Right renal cortex interstitium (tissue), 3 donors: ENCODE data around the gene CIAPIN1. TPM values are rescaled to one million over a fixed set of nuclear protein-coding genes. Genes with fewer than 3 reads are reported as not detected.
"Not testable (repeated sequence)": the region's sequence is repeated elsewhere in the genome, so short reads cannot be mapped to it uniquely, and the experiment has no call there.

Experiments used
- DNase-seq, 3 donors: peaks; one replicate each; pipeline ENCODE4 v3.0.0-alpha.2; 2013; ENCODE audit warnings: low read depth in 3 of 3, low spot score in 2 of 3
- polyA plus RNA-seq, 3 donors: library from polyadenylated mRNA; unstranded; fragments of 120-200 nt; gene quantifications; one replicate each; pipeline ENCODE4 v1.2.1, GENCODE V29; 2013; ENCODE audit not compliant: insufficient read length in 3 of 3

Gene CIAPIN1
- polyA plus RNA-seq, 3 donors = 96.5 to 105 (median 103) TPM

DNA sequence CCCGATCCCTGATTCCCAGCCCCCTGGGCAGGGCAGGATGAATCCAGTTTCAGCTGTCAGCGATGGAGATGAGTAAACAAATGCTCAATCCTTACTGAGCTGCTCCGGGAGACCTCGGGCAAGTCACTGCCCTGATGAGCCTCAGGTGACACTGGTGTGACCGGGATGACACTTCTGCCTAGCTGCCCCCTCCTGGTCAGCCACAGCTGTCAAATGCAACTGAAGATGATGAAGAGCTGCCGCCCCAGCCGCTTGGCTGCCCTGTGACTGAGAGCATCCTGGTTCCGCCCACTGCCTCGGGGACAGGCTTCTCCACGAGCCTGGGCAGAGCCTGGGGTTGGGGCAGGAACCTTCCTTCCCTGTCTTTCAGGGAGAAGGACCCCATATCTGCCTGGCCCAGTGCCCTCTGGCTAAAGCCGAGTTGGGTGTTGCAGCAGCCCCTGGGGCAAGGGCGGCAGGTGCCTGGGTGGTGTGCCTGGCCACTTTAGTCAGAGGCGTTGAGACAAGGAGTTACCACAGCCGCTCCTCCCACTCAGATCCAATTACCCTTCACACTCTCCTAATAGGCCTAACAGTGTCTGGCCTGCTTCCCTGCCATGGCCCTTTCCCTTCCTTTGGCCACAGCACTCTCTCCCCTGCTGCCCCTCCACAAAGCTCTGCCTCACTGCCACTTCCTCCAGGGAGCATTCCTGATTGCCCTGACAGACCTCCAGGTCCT is 37.2 kb downstream of the CIAPIN1 start:
- no peak for DNase-seq

DNA sequence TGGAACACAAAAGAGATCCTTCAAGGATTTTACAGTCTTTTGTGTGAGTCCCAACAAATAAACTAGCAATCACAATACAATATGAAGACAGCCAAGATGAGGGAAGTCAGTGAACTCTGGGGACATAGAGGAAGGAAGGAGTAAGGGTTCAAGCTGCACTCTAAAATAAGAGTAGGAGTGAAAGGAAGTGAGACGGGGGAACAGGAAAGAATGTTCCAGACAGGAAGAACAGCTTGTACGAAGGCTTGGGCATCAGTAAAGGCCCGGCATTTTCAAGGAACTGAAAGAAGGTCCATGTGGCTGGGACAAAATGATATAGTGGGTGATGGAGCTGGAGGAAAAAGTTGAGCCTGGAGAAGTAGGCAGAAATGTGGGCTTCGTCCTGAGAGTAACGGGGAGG is 38.1 kb downstream of the CIAPIN1 start:
- DNase-seq = no peak

DNA sequence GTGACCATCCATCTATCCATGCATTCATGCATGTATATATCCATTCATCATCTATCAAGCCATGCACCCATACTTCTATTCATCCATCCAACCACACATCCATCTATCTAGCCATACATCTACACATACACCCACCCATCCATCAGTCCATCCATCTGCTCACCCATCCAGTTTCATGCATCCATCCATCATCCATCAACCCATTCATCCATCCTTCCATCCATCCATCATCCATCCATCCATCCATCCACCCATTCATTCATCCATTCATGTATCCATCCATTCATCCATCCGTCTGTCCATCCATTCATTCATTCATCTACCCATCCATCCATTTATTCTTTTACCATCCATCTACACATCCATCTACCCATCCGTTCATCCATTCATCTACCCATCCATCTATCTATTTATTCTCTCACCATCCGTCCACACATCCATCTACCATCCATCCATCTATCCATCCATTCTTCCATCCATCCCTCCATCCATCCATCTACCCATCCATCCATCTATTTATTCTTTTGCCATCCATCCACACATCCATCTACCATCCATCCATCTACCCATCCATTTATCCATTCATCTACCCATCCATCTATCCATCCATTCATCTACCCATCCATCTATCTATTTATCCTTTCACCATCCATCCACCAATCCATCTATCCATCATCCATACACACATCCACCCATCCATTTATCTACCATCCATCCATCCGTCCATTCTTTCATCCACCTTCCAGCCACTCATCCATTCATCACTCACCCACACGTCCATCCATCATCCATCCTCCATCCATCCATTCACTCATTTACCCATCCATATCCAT is 39.4 kb downstream of the CIAPIN1 start:
- DNase-seq = no peak

DNA sequence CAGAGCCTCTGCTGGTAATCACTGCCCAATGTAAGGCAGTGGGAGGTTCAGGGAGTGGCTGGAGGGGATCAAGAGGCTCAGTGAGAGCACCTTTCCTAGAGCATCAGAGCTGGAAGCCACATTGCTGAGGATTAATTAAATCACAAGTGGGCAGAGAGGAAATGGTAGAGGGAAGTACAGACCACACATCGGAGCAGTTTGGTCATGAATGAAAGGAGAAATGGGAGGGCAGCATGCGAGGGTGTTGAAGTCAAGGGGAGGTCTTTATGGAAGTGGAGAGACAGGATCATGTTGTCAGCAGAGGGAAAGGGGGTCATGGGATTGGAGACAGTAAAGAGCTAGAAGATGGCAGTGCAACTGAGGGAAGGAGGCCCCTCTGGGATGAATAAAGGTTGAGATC is 40.3 kb downstream of the CIAPIN1 start:
- no peak for DNase-seq

DNA sequence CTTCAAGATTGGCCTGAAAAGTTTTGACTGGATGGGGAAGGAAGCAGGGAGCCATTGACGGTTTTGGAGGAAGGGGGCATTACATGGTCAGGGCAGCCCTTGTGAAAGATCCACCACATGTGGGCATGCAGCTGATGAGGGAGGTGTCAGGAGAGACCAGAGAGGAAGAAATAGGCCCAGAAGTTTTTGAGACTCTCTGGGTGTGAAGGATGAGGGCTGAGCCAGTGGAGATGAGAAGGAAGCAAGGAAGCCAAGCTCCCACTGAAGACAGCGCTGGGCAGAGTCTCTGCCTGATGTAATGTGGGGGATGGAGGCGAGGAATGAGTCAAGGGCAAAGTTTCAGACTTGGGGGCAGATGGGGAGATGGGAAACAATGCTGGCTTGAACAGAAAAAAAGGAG is 42.1 kb downstream of the CIAPIN1 start:
- DNase-seq = no peak

DNA sequence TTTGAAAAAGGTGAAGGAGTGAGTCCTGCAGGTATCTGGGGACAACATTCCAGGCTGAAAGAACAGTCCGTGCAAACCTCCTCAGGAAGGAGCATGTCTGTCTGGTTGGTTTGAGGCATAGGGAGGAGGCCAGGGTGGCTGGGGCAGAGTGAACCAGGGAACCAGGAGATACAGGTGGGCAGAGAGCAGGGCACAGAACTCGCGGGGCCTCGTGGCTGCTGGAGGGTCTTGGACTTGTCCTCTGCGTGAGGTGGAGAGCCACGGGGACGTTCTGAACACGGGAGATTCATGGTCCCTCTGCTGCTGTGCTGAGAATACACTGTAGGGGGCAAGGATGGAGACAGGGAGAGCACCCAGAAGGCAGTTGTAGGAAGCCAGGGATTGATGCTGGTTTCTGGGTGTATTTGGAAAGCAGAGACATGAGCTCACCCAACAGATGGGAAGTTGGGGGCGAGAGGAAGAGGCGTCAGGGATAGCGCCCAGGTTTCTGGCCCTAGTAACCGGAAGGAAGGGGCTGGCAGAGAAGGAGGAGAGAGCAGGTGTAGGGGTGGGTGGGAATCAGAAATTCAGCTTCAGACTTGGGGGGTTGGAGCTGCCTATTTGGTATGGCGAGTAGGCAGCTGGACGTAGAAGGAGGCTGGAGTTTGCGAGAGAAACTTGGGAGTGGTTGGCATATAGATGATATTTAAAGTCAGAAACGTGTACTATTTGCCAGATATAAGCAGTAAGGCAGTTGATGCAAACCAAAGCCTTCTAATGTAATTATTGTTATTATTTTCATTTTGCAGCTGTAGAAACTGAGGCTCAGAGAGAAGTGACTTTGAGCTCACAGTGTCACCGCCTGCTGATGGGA is 43.0 kb downstream of the CIAPIN1 start, which contains the start of gene CCL17:
CCL17 (plus strand) TSS at position 803 of the 853 bp plus-strand sequence. CDS start 9,166 bp downstream, outside the sequence.
- DNase-seq = no peak

DNA sequence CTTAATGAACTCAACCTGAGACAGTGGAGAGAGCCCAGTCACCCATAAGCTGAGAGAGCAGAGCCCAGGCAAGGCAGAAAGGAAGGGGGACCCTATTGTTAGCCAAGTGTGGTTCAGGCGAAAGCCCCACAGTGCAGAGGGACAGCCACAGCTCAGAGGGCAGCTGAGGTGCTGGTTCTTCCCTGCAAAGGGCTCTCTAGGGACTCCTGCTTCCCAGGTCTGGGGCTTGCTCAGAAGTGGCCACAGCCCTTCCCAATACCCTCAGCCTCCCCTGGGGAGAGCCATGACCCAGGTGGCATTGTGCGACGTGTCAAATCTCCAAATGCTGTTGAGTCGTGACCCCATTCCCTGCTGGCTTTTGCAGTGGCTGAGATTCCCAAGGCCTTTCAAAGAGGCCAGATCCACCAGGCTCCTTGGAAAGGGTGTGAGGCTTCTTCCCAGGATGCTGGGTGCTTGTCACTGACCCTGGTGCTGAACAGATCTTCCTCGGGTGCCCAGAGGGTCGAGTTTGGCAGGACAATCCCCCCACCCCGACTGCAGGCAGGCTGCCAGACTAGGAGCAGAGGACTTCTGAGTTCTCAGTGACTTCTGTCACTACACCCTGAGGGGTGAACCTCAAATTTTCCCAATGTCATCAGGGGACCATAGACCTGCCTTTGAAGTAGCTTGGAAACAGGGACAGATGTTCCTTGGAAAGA is 45.1 kb downstream of the CIAPIN1 start:
- DNase-seq = no peak

DNA sequence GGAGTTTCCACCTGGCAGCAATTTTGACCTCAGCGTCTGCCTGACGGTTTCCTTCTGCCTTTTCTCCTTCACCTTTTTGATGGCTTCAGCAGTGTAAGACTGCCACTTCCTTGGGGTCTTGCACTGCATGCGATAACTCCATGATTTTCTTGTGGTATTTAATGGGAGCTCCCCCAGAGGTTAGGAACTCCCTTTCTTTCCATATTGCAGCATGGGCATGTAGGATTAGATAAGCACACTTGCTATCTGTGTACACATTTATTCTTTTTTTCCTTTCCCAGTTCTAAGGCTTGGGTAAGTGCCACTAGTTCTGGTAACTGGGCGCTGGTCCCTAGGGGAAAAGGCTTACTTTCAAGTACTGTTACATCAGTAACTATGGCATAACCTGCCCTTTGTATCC is 49.7 kb downstream of the CIAPIN1 start:
- not testable (repeated sequence) for DNase-seq

DNA sequence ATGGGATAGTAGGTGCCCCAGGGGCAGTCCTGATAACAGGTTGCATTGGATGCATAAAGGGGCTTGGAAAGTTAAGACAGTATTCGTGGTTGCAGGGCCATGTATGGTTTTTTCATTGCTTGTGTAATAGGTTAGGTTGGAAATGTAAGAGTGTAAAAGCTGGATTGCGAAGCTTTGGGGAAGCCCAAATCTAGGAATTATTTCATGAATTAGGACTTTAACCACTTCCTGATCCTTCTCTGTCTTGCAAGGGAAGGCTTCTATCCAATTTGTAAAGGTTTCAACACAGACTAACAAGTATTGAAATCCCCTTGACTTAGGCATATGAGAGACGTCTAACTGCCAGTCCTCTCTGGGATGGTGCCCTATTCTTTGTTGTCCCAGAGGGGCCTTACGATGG is 50.4 kb downstream of the CIAPIN1 start:
- DNase-seq = no peak

DNA sequence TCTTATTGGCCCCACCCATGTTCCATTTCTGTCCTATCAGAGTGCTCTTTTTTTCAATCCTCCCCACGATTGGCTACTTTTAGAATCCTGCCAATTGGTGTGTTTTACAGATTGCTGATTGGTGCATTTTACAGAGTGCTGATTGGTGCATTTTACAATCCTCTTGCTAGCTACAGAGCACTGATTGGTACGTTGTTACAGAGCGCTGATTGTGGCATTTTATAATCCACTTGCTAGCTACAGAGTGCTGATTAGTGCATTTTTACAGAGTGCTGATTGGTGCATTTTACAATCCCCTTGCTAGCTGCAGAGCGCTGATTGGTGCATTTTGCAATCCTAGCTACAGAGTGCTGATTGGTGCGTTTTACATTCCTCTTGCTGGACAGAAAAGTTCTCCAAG is 52.2 kb downstream of the CIAPIN1 start:
- DNase-seq = no peak

DNA sequence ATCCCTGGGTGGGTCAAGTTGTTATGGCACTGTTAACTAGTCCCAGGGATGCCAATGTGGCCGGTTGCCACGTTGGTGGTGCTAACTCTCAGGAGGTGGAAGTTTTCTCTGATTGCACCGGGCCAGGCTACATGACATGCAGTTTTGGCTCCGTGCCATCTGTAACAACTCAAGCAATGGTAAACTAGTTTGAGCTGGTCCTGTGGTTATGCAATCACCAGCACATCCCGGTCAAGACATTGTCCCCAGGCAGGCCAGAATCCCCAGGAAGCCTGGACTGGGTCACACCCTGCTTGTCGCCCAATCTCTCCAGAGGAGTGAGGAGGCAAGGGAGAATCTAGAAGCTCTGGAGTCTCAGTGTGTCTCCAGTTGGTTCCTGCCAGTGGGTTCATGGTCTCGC is 52.7 kb downstream of the CIAPIN1 start:
- DNase-seq = no peak

DNA sequence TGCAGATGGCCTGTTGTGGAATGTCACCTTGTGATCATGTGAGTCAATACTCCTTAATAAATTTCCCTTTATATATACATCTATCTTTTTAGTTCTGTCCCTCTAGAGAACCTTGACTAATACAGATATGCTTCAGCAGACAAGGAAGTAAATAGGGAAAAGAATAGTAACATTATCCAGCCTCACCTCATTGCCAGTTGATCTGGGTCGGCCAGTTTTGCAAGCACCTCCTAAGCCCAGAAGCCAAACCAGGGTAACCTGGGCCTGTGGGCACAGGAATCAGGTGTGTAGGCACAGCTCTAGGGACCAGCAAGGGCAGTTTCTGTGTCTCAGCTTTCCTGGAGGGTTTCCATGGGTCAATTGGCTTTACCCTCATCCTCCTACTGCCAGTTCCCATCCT is 54.5 kb downstream of the CIAPIN1 start:
- DNase-seq = no peak

DNA sequence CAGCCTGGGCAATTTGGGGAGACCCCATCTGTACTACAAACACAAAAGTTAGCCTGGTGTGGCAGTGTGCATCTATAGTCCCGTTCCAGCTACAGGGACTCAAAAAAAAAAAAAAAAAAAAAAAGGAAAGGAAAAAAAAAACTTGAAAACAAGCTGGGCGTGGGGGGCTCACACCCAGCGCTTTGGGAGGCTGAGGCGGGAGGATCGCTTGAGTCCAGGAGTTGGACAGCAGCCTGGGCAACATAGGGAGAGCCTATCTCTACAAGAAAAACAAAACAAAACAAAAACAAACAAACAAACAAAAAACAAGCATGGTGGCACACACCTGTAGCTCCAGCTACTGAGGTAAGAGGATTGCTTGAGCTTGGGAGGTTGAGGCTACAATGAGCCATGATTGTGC is 55.5 kb downstream of the CIAPIN1 start:
- no peak for DNase-seq

DNA sequence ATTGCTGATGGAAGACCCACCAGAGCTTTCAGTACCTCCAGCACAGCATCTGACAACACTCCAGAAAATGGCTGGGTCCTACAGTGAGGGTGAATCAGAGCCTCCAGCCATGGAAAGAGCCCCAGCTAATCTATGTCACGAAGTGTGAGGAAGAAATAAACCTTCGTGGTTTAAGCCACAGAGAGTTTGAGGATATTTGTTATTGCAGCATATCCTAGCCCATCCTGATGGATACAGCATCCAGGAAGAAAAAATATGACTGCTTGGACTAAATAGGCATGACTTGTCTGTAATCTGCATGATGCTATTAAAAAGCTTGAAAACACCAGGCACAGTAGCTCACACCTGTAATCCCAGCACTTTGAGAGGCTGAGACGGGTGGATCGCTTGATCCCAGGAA is 55.9 kb downstream of the CIAPIN1 start:
- no peak for DNase-seq

DNA sequence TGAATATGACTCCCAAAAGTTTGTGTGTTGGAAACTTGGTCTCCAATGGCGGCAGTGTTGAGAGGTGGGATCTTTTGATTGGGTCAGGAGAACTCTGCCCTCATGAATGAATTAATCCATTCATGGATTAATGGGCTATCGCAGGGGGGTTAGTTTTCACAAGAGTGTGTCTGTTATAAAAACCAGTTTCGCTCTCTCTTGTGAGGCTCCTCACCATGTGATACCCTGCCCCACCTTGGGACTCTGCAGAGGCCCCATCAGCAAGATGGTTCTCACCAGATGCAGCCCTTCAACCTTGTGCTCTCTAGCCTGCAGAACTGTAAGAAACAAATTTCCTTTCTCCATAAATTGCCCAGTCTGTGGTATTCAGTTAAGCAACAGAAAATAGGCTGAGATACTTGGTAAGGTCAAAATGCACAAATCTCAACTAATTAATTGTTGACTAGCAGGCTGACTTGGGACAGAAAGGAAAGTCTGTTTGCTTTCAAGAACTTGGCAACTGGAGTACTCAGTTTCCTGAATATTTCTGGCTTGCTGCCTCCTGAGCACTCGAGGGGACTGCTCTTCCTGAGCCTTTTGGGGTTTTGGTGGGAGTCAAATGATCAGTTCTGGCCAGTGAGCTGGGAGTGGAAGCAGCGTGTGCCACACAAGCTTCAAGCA is 56.4 kb downstream of the CIAPIN1 start:
- peak in 2 of 3 donors; percentile 42 to 54 for DNase-seq

DNA sequence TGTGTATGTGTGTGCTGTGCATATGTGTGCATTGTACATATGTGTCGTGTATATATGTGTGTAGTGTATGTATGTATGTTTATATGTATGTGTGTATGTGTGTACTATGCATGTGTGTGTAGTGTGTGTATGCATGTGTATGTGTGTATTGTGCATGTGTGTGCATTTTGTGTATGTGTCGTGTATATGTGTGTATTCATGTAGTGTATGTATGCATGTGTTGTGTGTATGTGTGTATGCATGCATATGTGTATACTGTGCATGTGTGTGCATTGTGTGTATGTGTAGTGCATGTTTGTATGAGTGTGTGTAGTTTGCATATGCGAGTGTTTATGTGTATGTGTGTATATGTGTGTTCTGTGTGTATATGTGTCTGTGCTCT is 58.1 kb downstream of the CIAPIN1 start:
- no peak for DNase-seq

DNA sequence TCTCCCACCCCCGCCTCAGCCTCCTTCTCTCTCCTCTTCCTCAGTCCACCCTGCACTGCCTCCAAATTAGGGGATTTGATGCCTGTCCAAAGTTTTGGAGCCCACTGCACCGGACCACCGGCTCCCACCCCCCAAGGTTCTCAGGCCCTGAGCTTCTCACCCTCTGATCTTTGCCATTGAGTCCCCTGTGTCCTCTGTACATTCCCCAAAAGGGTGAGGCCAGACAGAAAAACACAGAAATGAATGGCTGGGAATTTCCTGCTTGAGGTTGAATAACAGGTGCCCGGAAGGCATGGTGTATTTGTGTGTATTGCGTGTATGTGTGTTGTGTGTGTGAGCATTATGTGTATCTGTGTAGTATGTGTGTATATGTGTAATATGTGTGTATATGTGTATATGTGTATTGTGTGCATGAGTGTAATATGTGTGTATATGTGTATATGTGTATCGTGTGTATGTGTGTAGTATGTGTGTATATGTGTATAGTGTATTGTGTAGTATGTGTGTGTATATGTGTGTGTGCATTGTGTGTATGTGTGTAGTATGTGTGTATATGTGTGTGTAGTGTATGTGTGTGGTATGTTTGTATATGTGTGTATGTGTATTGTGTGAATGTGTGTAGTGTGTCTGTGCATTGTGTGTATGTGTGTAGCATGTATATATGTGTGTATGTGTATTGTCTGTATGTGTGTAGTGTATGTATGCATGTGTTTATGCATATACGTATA is 58.7 kb downstream of the CIAPIN1 start:
- DNase-seq = no peak

DNA sequence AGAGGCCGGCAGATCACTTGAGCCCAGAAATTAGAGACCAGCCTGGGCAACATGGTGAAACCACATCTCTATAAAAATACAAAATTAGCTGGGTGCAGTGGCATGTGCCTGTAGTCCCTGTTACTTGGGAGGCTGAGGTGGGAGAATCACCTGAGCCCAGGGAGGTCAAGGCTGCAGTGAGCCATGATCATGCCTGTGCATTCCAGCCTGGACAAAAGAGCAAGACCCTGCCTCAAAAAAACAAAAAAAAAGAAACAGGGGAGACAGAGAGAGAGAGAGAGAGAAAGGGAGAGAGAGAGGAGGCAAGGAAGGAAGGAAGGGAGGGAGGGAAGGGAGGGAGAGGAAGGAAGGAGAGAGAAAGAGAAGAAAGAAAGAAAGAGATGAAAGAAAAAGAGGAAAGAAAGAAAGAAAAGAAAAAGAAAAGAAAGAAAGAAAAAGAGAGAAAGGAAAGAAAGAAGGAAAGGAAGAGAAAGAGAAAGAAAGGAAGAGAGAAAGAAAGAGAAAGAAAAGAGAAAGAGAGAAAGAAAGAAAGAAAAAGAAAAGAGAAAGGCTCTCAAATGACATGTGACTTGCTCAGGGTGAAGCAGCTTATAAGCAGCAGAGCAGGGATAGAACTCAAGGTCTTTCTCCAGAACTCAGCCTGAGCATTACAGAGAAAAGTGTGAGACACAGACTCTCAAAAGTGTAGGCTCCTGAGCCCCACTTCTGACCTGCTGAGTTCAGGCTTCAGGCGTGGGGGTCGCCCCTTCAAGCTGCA is 59.4 kb downstream of the CIAPIN1 start:
- no peak for DNase-seq
